Body of pancreas (tissue), 4 donors: ENCODE measurements around the gene DNAH8.

Experiments used
- CTCF ChIP-seq, 7 experiments: fragments of 450-650 bp in 4 of 7; fragments of 200-600 bp in 3 of 7; sonication (generic) in 3 of 7; IDR thresholded peaks; one replicate each; pipeline ENCODE4 v1.5.1; 2016 to 2019; ENCODE audit warnings: antibody characterized with exemption in 7 of 7
- POLR2A ChIP-seq, 3 donors: fragments of 450-650 bp; IDR thresholded peaks; one replicate each; pipeline ENCODE4 v1.6.1; 2016; ENCODE audit warnings: antibody characterized with exemption in 3 of 3, mild to moderate bottlenecking in 2 of 3

GRCh38 chr6:38767560-38767959, 52.4 kb downstream of the DNAH8 start:
- no peak for TF ChIP-seq POLR2A (IDR thresholded peaks at IDR 0.05)
- TF ChIP-seq CTCF (IDR thresholded peaks at IDR 0.05) = no peak
